NB4 (cell line): Measurements from ENCODE around the gene MBNL1.

Source experiments
- MAX ChIP-seq: IDR thresholded peaks from 2 replicates; pipeline ENCODE4 v1.6.1; 2011; ENCODE audit warnings: low read depth, low read length
- MYC ChIP-seq: IDR thresholded peaks from 2 replicates; pipeline ENCODE4 v1.6.1; 2011; ENCODE audit warnings: low read depth, low read length
- POLR2A ChIP-seq: IDR thresholded peaks from 2 replicates; pipeline ENCODE4 v1.6.1; 2011; ENCODE audit warnings: mild to moderate bottlenecking; ENCODE audit not compliant: insufficient read length; ENCODE audit errors: extremely low read depth
- TF ChIP-seq, protein P1 (sequence below): IDR thresholded peaks from one replicate; pipeline ENCODE4 v1.5.1; 2012; ENCODE audit warnings: low read depth, low read length

- TF ChIP-seq, protein P1, sequence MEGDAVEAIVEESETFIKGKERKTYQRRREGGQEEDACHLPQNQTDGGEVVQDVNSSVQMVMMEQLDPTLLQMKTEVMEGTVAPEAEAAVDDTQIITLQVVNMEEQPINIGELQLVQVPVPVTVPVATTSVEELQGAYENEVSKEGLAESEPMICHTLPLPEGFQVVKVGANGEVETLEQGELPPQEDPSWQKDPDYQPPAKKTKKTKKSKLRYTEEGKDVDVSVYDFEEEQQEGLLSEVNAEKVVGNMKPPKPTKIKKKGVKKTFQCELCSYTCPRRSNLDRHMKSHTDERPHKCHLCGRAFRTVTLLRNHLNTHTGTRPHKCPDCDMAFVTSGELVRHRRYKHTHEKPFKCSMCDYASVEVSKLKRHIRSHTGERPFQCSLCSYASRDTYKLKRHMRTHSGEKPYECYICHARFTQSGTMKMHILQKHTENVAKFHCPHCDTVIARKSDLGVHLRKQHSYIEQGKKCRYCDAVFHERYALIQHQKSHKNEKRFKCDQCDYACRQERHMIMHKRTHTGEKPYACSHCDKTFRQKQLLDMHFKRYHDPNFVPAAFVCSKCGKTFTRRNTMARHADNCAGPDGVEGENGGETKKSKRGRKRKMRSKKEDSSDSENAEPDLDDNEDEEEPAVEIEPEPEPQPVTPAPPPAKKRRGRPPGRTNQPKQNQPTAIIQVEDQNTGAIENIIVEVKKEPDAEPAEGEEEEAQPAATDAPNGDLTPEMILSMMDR, result no peak
- no peak for TF ChIP-seq POLR2A
- TF ChIP-seq MYC, result no peak
- TF ChIP-seq MAX, result no peak
These were observed 88.1 kb downstream of the MBNL1 start for GRCh38 chr3:152356870-152357276.
